Fibroblast of skin of right biceps (primary cell): ENCODE results near the gene KLHL12.
"Not testable (repeated sequence)": the region's sequence is repeated elsewhere in the genome, so short reads cannot be mapped to it uniquely, and the experiment has no call there.

Experiments used
- DNase-seq: peaks from one replicate; pipeline ENCODE4 v3.0.0-alpha.2; 2013

Gene KLHL12

GRCh38 chr1:202945483-202945882 is 18.4 kb upstream of the KLHL12 start:
- DNase-seq = no peak

- DNase-seq = no peak
These were observed 17.4 kb upstream of the KLHL12 start for GRCh38 chr1:202944438-202944921.

GRCh38 chr1:202942426-202942825 is 15.4 kb upstream of the KLHL12 start:
- DNase-seq = no peak

GRCh38 chr1:202941372-202941771 is 14.3 kb upstream of the KLHL12 start:
- no peak for DNase-seq

GRCh38 chr1:202940561-202940960 is 13.5 kb upstream of the KLHL12 start:
- no peak for DNase-seq

GRCh38 chr1:202938287-202938925 is 11.4 kb upstream of the KLHL12 start:
- no peak for DNase-seq

GRCh38 chr1:202936409-202936808 is 9.4 kb upstream of the KLHL12 start:
- not testable (repeated sequence) for DNase-seq

GRCh38 chr1:202935844-202936243 is 8.8 kb upstream of the KLHL12 start:
- DNase-seq = no peak

GRCh38 chr1:202934755-202935154 is 7.7 kb upstream of the KLHL12 start:
- DNase-seq = no peak

- DNase-seq = no peak
These were observed 5.4 kb upstream of the KLHL12 start for GRCh38 chr1:202932476-202932875.

GRCh38 chr1:202923533-202923932 is 3.5 kb downstream of the KLHL12 start:
- DNase-seq = no peak

- DNase-seq = no peak
These were observed 7.4 kb downstream of the KLHL12 start for GRCh38 chr1:202919615-202920014.

GRCh38 chr1:202915146-202915545 is 11.9 kb downstream of the KLHL12 start:
- no peak for DNase-seq

GRCh38 chr1:202912476-202912875 is 14.6 kb downstream of the KLHL12 start:
- not testable (repeated sequence) for DNase-seq

GRCh38 chr1:202909494-202909893 is 17.5 kb downstream of the KLHL12 start:
- DNase-seq = no peak

- no peak for DNase-seq
These were observed 18.0 kb downstream of the KLHL12 start for GRCh38 chr1:202908998-202909397.

- DNase-seq = no peak
These were observed 21.7 kb downstream of the KLHL12 start for GRCh38 chr1:202905331-202905730.

- DNase-seq = not testable (repeated sequence)
These were observed 23.2 kb downstream of the KLHL12 start for GRCh38 chr1:202903808-202904207.

GRCh38 chr1:202901555-202901954 is 25.5 kb downstream of the KLHL12 start:
- DNase-seq = no peak

- no peak for DNase-seq
These were observed 34.5 kb downstream of the KLHL12 start for GRCh38 chr1:202892501-202892900.

- DNase-seq = peak; percentile 12
These were observed 36.6 kb downstream of the KLHL12 start for GRCh38 chr1:202890392-202890791.

GRCh38 chr1:202888531-202889360 is 38.3 kb downstream of the KLHL12 start, which contains the start of gene RABIF:
Gene RABIF, minus strand, starts transcription at chr1:202889149. Its CDS starts 51 bp downstream, at chr1:202889098.
- DNase-seq = peak; percentile 94

GRCh38 chr1:202888221-202888530 is 38.9 kb downstream of the KLHL12 start:
- DNase-seq = peak; percentile 36

- no peak for DNase-seq
These were observed 46.0 kb downstream of the KLHL12 start for GRCh38 chr1:202880961-202881460.
